Naive thymus-derived CD4-positive, alpha-beta T cell (primary cell): ENCODE measurements around the gene AMTN. TPM values are rescaled to one million over a fixed set of nuclear protein-coding genes. Genes with fewer than 3 reads are reported as not detected.
"Not testable (repeated sequence)": the region's sequence is repeated elsewhere in the genome, so short reads cannot be mapped to it uniquely, and the experiment has no call there.

ENCODE experiments used
- ATAC-seq: fragments of 150-1000 bp; cut with Tn5 transposase; 2 replicates; pipeline ENCODE4 v1.10.0; 2021; ENCODE audit warnings: mild to moderate bottlenecking, moderate library complexity
- CTCF ChIA-PET: fragments of 350-600 bp; sonication (Branson Sonifier 250); formaldehyde crosslinking; loops from one replicate; lab custom pipeline; 2021; ENCODE audit warnings: antibody characterized with exemption; lab: Charles Lee
- POLR2A ChIA-PET: fragments of 350-600 bp; sonication (Branson Sonifier 250); formaldehyde crosslinking; loops from one replicate; lab custom pipeline; 2021; ENCODE audit warnings: antibody characterized with exemption, inconsistent platforms; lab: Charles Lee
- DNase-seq, 9 donors: peaks; one replicate each; pipeline versions ENCODE4 v3.0.0 to v3.0.0-alpha.2; 2020 to 2022; ENCODE audit warnings: mixed read lengths in 1 of 9
- H3K27ac ChIP-seq: one replicate; pipeline ENCODE4 v1.7.0; 2013; ENCODE audit warnings: mild to moderate bottlenecking, low read depth, low read length, moderate library complexity
- H3K27me3 ChIP-seq, 2 donors: one replicate each; pipeline ENCODE4 v1.7.0; 2013; ENCODE audit warnings: low read length in 2 of 2, mild to moderate bottlenecking in 2 of 2, moderate library complexity in 2 of 2; ENCODE audit not compliant: control insufficient read depth in 2 of 2, insufficient read depth in 2 of 2
- H3K36me3 ChIP-seq, 3 experiments: 1 replicate in 2 of 3; 2 replicates in 1 of 3; pipeline ENCODE4 v1.7.0; 2013; ENCODE audit warnings: low read length in 3 of 3, mild to moderate bottlenecking in 3 of 3, moderate library complexity in 1 of 3; ENCODE audit not compliant: insufficient read depth in 3 of 3, control insufficient read depth in 2 of 3
- H3K4me1 ChIP-seq, 2 donors: one replicate each; pipeline ENCODE4 v1.7.0; 2013; ENCODE audit warnings: low read length in 2 of 2, mild to moderate bottlenecking in 2 of 2, moderate library complexity in 1 of 2; ENCODE audit not compliant: control insufficient read depth in 2 of 2, insufficient read depth in 2 of 2
- H3K4me3 ChIP-seq: 2 replicates; pipeline ENCODE4 v1.7.0; 2013; ENCODE audit warnings: mild to moderate bottlenecking, low read length
- H3K9me3 ChIP-seq, 3 experiments: 1 replicate in 2 of 3; 2 replicates in 1 of 3; pipeline ENCODE4 v1.7.0; 2013; ENCODE audit warnings: low read length in 3 of 3; ENCODE audit not compliant: control insufficient read depth in 2 of 3
- H3K27ac Mint-ChIP-seq, 9 donors: one replicate each; pipeline ENCODE4 v1.8.0; 2020 to 2022; ENCODE audit warnings: mixed read lengths in 9 of 9, mild to moderate bottlenecking in 8 of 9, moderate library complexity in 5 of 9, inconsistent platforms in 2 of 9
- H3K27me3 Mint-ChIP-seq, 5 donors: one replicate each; pipeline ENCODE4 v1.8.0; 2021 to 2022; ENCODE audit warnings: mixed read lengths in 5 of 5, mild to moderate bottlenecking in 1 of 5
- H3K36me3 Mint-ChIP-seq, 5 donors: one replicate each; pipeline ENCODE4 v1.8.0; 2020 to 2022; ENCODE audit warnings: mixed read lengths in 5 of 5, mild to moderate bottlenecking in 3 of 5, inconsistent platforms in 1 of 5
- H3K4me1 Mint-ChIP-seq, 7 donors: one replicate each; pipeline ENCODE4 v1.8.0; 2020 to 2022; ENCODE audit warnings: mixed read lengths in 7 of 7, mild to moderate bottlenecking in 3 of 7, inconsistent platforms in 1 of 7
- H3K4me3 Mint-ChIP-seq, 10 donors: one replicate each; pipeline ENCODE4 v1.8.0; 2020 to 2022; ENCODE audit warnings: mild to moderate bottlenecking in 10 of 10, mixed read lengths in 10 of 10, moderate library complexity in 6 of 10, inconsistent platforms in 2 of 10
- H3K9me3 Mint-ChIP-seq, 11 donors: one replicate each; pipeline ENCODE4 v1.8.0; 2020 to 2022; ENCODE audit warnings: mixed read lengths in 11 of 11, mild to moderate bottlenecking in 4 of 11, inconsistent platforms in 1 of 11, moderate library complexity in 1 of 11
- intact Hi-C, 2 donors: fragments of 100-400 bp; cut with micrococcal nuclease; formaldehyde crosslinking; loops; one replicate each; pipeline ENCODE4 v1.15.1; 2023
- polyA plus RNA-seq, 2 donors: library from polyadenylated mRNA; unstranded; fragments of 300-500 nt; fragmentation: Illumina TruSeq; gene quantifications; one replicate each; pipeline ENCODE4 v1.2.3, GENCODE V29; 2021
- total RNA-seq, 6 experiments: library from RNA in 5 of 6; stranded (reverse) in 5 of 6; gene quantifications; 1 replicate in 5 of 6; 2 replicates in 1 of 6; pipeline ENCODE4 v1.2.3 and lab custom pipeline; 2021 to 2026

Gene AMTN, protein sequence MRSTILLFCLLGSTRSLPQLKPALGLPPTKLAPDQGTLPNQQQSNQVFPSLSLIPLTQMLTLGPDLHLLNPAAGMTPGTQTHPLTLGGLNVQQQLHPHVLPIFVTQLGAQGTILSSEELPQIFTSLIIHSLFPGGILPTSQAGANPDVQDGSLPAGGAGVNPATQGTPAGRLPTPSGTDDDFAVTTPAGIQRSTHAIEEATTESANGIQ
- total RNA-seq (not detected), polyA plus RNA-seq (not detected), total RNA-seq (lab: John Stamatoyannopoulos, UW) (not detected)

DNA sequence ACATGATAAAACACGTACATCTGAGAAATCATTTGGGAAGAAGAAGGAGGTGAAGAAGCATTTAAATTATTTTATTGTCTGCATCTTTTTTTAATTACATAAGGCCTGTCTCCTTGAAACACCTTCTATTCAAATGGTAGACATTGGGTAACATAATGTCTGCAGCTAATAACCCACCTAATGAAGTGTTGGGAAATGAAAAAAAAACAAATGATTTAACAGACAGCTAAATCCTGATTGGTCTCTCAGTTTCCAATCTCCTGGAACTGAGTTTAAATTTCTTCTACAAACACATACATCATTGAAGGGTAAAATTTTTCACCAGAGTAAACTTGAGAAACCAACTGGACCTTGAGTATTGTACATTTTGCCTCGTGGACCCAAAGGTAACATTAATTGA, at the start of gene AMTN:
AMTN (plus strand) TSS at position 301 of the 400 bp plus-strand sequence. CDS start 209 bp downstream, outside the sequence.
- Histone ChIP-seq H3K36me3 (no peaks in the 10 kb centered on the region), H3K27me3 (no peaks in the 10 kb centered on the region), H3K27ac (no peak within 1 kb of the TSS), H3K4me1 (no peaks in the 10 kb centered on the region), H3K4me3 (no peak within 1 kb of the TSS), H3K9me3 (no peaks in the 10 kb centered on the region)
- no peak within 1 kb of the TSS for H3K27ac Mint-ChIP-seq
- H3K4me3 Mint-ChIP-seq, result no peak within 1 kb of the TSS
- CTCF ChIA-PET, result no interaction called here
- ATAC-seq (no peak), DNase-seq (no peak)
- H3K36me3 Mint-ChIP-seq, result no peaks in the 10 kb centered on the region
- H3K27me3 Mint-ChIP-seq, result peaks cover 0 to 20% (median 12%) of the 10 kb centered on the region in 5 donors
- no peaks in the 10 kb centered on the region for H3K9me3 Mint-ChIP-seq
- H3K4me1 Mint-ChIP-seq, result peaks cover 0 to 1% (median 0%) of the 10 kb centered on the region in 7 donors
- POLR2A ChIA-PET, result no interaction called here
- intact Hi-C loops, result no loop called here

DNA sequence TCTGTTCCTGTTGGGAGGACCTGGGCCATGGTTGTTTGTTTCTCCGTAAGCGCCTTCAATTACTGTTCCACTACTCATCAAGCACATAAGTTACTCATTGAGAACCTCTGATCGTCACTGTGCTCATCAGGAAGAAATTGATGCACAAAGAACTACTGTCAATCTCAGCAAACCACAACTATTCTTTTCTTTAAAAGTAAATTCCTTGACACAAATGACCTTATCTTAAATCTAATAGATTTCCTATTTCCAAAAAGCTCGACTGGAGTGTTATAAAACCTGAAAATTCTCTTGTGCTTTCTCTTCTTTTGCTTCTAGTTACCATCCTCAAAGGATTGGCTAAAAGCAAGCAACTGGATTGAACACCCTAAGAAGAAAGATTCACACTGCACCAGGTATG, 46.5 kb upstream of the AMTN start, which contains the start of gene MUC7:
MUC7 (plus strand) TSS at position 301 of the 400 bp plus-strand sequence. CDS start 1,825 bp downstream, outside the sequence.
- Mint-ChIP-seq H3K9me3 (peaks cover 0 to 17% (median 3%) of the 10 kb centered on the region in 11 donors), H3K27me3 (peaks cover 0 to 12% (median 0%) of the 10 kb centered on the region in 5 donors), H3K4me1 (no peaks in the 10 kb centered on the region), H3K27ac (no peak within 1 kb of the TSS), H3K36me3 (no peaks in the 10 kb centered on the region), H3K4me3 (no peak within 1 kb of the TSS)
- no peaks in the 10 kb centered on the region for H3K9me3 ChIP-seq
- POLR2A ChIA-PET, result no interaction called here
- H3K4me1 ChIP-seq, result no peaks in the 10 kb centered on the region
- no peak within 1 kb of the TSS for H3K27ac ChIP-seq
- no peak within 1 kb of the TSS for H3K4me3 ChIP-seq
- DNase-seq (no peak), ATAC-seq (no peak)
- H3K27me3 ChIP-seq, result no peaks in the 10 kb centered on the region
- intact Hi-C loops, result no loop called here
- CTCF ChIA-PET, result no interaction called here
- H3K36me3 ChIP-seq, result no peaks in the 10 kb centered on the region

DNA sequence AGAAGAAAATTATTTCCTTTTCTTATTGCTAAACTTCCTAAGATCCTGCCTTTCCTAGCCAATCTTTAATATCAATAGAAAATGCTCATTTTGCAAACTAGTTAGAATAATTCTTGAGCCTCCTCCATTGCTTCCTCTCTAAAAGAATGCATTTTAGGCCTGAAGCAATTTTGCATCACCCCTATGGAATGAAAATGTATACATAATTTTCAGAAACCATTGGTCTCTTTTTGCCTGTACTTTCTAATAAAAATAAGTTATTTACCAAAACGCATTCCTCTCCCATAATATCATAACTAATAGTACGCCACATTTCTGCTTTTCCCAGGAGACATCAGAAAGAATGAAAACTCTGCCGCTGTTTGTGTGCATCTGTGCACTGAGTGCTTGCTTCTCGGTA, 44.7 kb upstream of the AMTN start:
- Mint-ChIP-seq H3K36me3 (no peaks in the 10 kb centered on the region), H3K4me3 (no peak overlapping the region), H3K27ac (no peak overlapping the region), H3K27me3 (peaks cover 0 to 17% (median 5%) of the 10 kb centered on the region in 5 donors), H3K4me1 (no peaks in the 10 kb centered on the region), H3K9me3 (peaks cover 0 to 8% (median 0%) of the 10 kb centered on the region in 11 donors)
- H3K9me3 ChIP-seq, result no peaks in the 10 kb centered on the region
- no peak for ATAC-seq
- no peak for DNase-seq
- no peaks in the 10 kb centered on the region for H3K36me3 ChIP-seq
- intact Hi-C loops, result no loop called here
- no peak overlapping the region for H3K4me3 ChIP-seq
- H3K4me1 ChIP-seq, result no peaks in the 10 kb centered on the region
- no peak overlapping the region for H3K27ac ChIP-seq
- no peaks in the 10 kb centered on the region for H3K27me3 ChIP-seq
- CTCF ChIA-PET, result no interaction called here
- POLR2A ChIA-PET, result no interaction called here

DNA sequence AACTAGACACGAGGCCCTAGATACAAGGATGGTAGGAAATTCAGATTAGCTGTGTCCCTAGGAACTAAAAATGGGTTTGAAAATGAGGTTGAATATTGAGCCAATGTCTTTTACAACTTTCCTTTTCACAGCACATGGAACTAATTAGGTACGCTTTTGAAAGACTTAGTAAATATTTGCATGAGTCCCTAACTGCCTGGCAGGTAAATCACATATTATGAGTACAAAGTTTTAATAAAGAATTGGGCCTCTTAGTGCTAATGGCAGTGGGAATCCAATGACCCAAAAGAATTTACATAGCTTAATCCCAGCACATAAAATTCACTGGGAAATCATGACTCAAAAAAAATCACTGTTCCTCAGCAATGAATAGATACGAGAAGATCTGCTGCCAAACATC, 29.6 kb upstream of the AMTN start:
- Mint-ChIP-seq H3K36me3 (no peaks in the 10 kb centered on the region), H3K4me1 (no peaks in the 10 kb centered on the region), H3K4me3 (no peak overlapping the region), H3K9me3 (peaks cover 0 to 3% (median 0%) of the 10 kb centered on the region in 11 donors), H3K27ac (no peak overlapping the region), H3K27me3 (peaks cover 0 to 16% (median 4%) of the 10 kb centered on the region in 5 donors)
- Histone ChIP-seq H3K27me3 (no peaks in the 10 kb centered on the region), H3K9me3 (no peaks in the 10 kb centered on the region), H3K4me1 (no peaks in the 10 kb centered on the region), H3K4me3 (no peak overlapping the region), H3K36me3 (no peaks in the 10 kb centered on the region), H3K27ac (no peak overlapping the region)
- ChIA-PET POLR2A (no interaction called here), CTCF (no interaction called here)
- intact Hi-C loops, result no loop called here
- ATAC-seq (no peak), DNase-seq (no peak)

DNA sequence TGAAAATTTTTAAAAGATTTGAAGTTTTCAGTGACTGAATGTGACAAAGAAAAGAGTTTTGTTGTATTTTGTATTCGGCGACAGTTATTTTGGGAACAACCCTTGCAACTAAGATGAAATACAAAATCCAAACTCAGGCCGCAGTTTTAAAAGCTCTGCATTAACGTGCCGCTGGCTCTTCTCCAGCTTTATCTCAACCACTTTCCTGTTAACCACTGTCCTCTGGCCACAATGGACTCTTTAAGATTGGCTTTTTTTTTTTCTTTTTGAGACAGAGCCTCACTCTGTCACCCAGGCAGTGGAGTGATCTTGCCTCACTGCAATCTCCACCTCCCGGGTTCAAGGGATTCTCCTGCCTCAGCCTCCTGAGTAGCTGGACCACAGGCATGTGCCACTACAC, 22.1 kb upstream of the AMTN start:
- Histone ChIP-seq H3K27me3 (no peaks in the 10 kb centered on the region), H3K27ac (no peak overlapping the region), H3K36me3 (no peaks in the 10 kb centered on the region), H3K4me3 (no peak overlapping the region), H3K4me1 (no peaks in the 10 kb centered on the region), H3K9me3 (no peaks in the 10 kb centered on the region)
- intact Hi-C loops, result no loop called here
- Mint-ChIP-seq H3K27ac (no peak overlapping the region), H3K36me3 (no peaks in the 10 kb centered on the region), H3K4me3 (no peak overlapping the region), H3K4me1 (no peaks in the 10 kb centered on the region), H3K9me3 (peaks cover 0 to 2% (median 0%) of the 10 kb centered on the region in 11 donors), H3K27me3 (peaks cover 0 to 33% (median 11%) of the 10 kb centered on the region in 5 donors)
- ATAC-seq (no peak), DNase-seq (no peak)
- ChIA-PET CTCF (no interaction called here), POLR2A (no interaction called here)

DNA sequence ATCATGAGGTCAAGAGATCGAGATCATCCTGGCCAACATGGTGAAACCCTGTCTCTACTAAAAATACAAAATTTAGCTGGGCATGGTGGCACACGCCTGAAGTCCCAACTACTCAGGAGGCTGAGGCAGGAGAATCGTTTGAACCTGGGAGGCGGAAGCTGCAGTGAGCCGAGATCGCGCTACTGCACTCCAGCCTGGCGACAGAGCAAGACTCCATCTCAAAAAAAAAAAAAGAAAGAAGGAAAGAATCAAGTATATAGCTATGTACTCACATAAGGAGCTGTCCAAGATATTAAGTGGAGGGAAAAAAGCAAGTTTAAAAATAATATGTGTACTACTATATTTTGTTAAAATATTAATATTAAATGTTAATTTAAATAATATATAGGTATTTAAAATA, 16.5 kb upstream of the AMTN start:
- H3K4me1 Mint-ChIP-seq, H3K36me3 Mint-ChIP-seq, intact Hi-C loops, H3K27me3 ChIP-seq, CTCF ChIA-PET, H3K4me3 ChIP-seq, H3K4me3 Mint-ChIP-seq, H3K27ac ChIP-seq, POLR2A ChIA-PET, H3K27ac Mint-ChIP-seq, H3K36me3 ChIP-seq, H3K9me3 ChIP-seq, H3K9me3 Mint-ChIP-seq, ATAC-seq, DNase-seq, H3K4me1 ChIP-seq: not testable (repeated sequence)
- peaks cover 0 to 12% (median 7%) of the 10 kb centered on the region in 5 donors for H3K27me3 Mint-ChIP-seq

DNA sequence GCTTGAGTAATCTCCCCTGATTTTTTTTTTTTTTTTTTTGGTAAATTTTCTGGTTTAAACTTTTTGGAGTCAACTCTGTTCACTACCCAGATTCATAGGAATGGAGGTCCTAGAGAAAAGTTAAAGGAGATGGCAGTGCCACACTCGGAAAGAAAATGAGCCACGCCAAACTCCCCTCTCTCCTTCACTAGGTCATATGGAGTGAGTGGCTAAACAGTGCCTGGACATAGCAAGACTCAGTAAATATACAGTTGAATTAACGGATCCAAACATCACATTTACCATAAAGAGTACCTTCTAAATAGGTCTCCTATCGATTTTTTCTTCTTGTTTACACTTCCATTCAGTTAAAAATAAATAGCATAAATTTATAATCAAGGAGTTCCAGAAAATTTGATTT, 13.6 kb upstream of the AMTN start:
- ChIA-PET POLR2A (no interaction called here), CTCF (no interaction called here)
- Mint-ChIP-seq H3K36me3 (no peaks in the 10 kb centered on the region), H3K4me3 (no peak overlapping the region), H3K27me3 (peaks cover 0 to 2% (median 0%) of the 10 kb centered on the region in 5 donors), H3K27ac (no peak overlapping the region), H3K4me1 (no peaks in the 10 kb centered on the region), H3K9me3 (peaks cover 0 to 2% (median 0%) of the 10 kb centered on the region in 11 donors)
- Histone ChIP-seq H3K9me3 (no peaks in the 10 kb centered on the region), H3K27ac (no peak overlapping the region), H3K36me3 (no peaks in the 10 kb centered on the region), H3K4me3 (no peak overlapping the region), H3K4me1 (no peaks in the 10 kb centered on the region), H3K27me3 (no peaks in the 10 kb centered on the region)
- ATAC-seq (no peak), DNase-seq (no peak)
- intact Hi-C loops, result loop anchor here (1.0 to 5.0 kb wide), 5 partner anchors 54 to 1187 kb away; no protein-coding TSS in a partner anchor
